ENCODE data around the gene COQ8B.

DNA sequence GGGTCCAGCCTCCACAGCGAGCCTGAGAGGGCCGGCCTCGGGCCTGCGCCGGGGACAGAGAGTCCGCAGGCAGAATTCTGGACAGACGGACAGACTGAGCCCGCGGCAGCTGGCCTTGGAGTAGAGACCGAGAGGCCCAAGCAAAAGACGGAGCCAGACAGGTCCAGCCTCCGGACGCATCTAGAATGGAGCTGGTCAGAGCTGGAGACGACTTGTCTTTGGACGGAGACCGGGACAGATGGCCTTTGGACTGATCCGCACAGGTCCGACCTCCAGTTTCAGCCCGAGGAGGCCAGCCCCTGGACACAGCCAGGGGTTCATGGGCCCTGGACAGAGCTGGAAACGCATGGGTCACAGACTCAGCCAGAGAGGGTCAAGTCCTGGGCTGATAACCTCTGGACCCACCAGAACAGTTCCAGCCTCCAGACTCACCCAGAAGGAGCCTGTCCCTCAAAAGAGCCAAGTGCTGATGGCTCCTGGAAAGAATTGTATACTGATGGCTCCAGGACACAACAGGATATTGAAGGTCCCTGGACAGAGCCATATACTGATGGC, 716 bp upstream of the COQ8B start:
- TF ChIP-seq EZH2phosphoT487 (IDR thresholded peaks at IDR 0.05; ENCODE audit: borderline replicate concordance, low read length), result no peak
- TF ChIP-seq, protein P1, sequence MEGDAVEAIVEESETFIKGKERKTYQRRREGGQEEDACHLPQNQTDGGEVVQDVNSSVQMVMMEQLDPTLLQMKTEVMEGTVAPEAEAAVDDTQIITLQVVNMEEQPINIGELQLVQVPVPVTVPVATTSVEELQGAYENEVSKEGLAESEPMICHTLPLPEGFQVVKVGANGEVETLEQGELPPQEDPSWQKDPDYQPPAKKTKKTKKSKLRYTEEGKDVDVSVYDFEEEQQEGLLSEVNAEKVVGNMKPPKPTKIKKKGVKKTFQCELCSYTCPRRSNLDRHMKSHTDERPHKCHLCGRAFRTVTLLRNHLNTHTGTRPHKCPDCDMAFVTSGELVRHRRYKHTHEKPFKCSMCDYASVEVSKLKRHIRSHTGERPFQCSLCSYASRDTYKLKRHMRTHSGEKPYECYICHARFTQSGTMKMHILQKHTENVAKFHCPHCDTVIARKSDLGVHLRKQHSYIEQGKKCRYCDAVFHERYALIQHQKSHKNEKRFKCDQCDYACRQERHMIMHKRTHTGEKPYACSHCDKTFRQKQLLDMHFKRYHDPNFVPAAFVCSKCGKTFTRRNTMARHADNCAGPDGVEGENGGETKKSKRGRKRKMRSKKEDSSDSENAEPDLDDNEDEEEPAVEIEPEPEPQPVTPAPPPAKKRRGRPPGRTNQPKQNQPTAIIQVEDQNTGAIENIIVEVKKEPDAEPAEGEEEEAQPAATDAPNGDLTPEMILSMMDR (conservative IDR thresholded peaks at IDR 0.05; ENCODE audit: low read depth, low read length), result no peak
